CD4-positive, alpha-beta T cell (primary cell): ENCODE results near the gene HYDIN. TPM values are rescaled to one million over a fixed set of nuclear protein-coding genes. Genes with fewer than 3 reads are reported as not detected.

Source experiments
- ATAC-seq: fragments of 200-7000 bp; cut with Tn5 transposase; one replicate; pipeline ENCODE4 v1.10.0; 2022; ENCODE audit warnings: mild to moderate bottlenecking; ENCODE audit not compliant: poor library complexity
- CTCF ChIA-PET: fragments of 350-600 bp; sonication (Branson Sonifier 250); formaldehyde crosslinking; loops from one replicate; lab custom pipeline; 2021; ENCODE audit warnings: antibody characterized with exemption, inconsistent platforms; lab: Charles Lee
- POLR2A ChIA-PET: fragments of 350-600 bp; sonication (Branson Sonifier 250); formaldehyde crosslinking; loops from one replicate; lab custom pipeline; 2021; ENCODE audit warnings: antibody characterized with exemption, inconsistent platforms; lab: Charles Lee
- DNase-seq, 14 experiments: peaks; one replicate each; pipeline ENCODE4 v3.0.0-alpha.2; 2013 to 2020; ENCODE audit warnings: mixed read lengths in 2 of 14
- H3K27ac ChIP-seq, 2 donors: one replicate each; pipeline versions ENCODE4 v1.5.1 to v1.7.0; 2013; ENCODE audit warnings: low read length in 2 of 2, low read depth in 1 of 2, mild to moderate bottlenecking in 1 of 2
- H3K27me3 ChIP-seq, 2 experiments: 1 replicate in 1 of 2; 2 replicates in 1 of 2; pipeline versions ENCODE4 v1.6.1 to v1.7.0; 2013; ENCODE audit warnings: low read length in 2 of 2, control low read depth in 1 of 2, mild to moderate bottlenecking in 1 of 2, moderate library complexity in 1 of 2; ENCODE audit not compliant: insufficient read depth in 2 of 2, control insufficient read depth in 1 of 2
- H3K36me3 ChIP-seq: one replicate; pipeline ENCODE4 v1.6.1; 2013; ENCODE audit warnings: low read length, control low read depth; ENCODE audit not compliant: insufficient read depth
- H3K4me1 ChIP-seq: one replicate; pipeline ENCODE4 v1.6.1; 2013; ENCODE audit warnings: low read length, control low read depth; ENCODE audit not compliant: insufficient read depth
- H3K4me3 ChIP-seq: one replicate; pipeline ENCODE4 v1.5.1; 2013; ENCODE audit warnings: mild to moderate bottlenecking, low read length, moderate library complexity
- H3K9me3 ChIP-seq, 2 experiments: 1 replicate in 1 of 2; 2 replicates in 1 of 2; pipeline versions ENCODE4 v1.6.1 to v1.7.0; 2013; ENCODE audit warnings: low read length in 2 of 2, mild to moderate bottlenecking in 2 of 2, control low read depth in 1 of 2, moderate library complexity in 1 of 2; ENCODE audit not compliant: control insufficient read depth in 1 of 2, insufficient read depth in 1 of 2
- H3K27ac Mint-ChIP-seq: one replicate; pipeline ENCODE4 v1.8.0; 2020; ENCODE audit warnings: mixed read lengths
- H3K27me3 Mint-ChIP-seq: one replicate; pipeline ENCODE4 v1.8.0; 2021; ENCODE audit warnings: mixed read lengths
- H3K36me3 Mint-ChIP-seq: one replicate; pipeline ENCODE4 v1.8.0; 2021; ENCODE audit warnings: low read depth, mixed read lengths
- H3K4me1 Mint-ChIP-seq: one replicate; pipeline ENCODE4 v1.8.0; 2021; ENCODE audit warnings: low read depth, mixed read lengths
- H3K4me3 Mint-ChIP-seq: one replicate; pipeline ENCODE4 v1.8.0; 2020; ENCODE audit warnings: mild to moderate bottlenecking, mixed read lengths
- H3K9me3 Mint-ChIP-seq: one replicate; pipeline ENCODE4 v1.8.0; 2020; ENCODE audit warnings: mixed read lengths
- CTCF ChIP-seq: fragments of 200-600 bp; IDR thresholded peaks from one replicate; pipeline ENCODE4 v1.8.0; 2022; ENCODE audit warnings: antibody characterized with exemption, mild to moderate bottlenecking
- intact Hi-C, 2 experiments: fragments of 100-400 bp; cut with DNase I in 1 of 2; cut with micrococcal nuclease in 1 of 2; formaldehyde crosslinking; loops; one replicate each; pipeline versions ENCODE4 v1.15.1 to v1.9.0; 2023 to 2025; cut with DNase I, micrococcal nuclease
- total RNA-seq, 174 experiments: library from RNA in 2 of 174; stranded (reverse) in 2 of 174; gene quantifications; one replicate each; pipeline ENCODE4 v1.2.3 and lab custom pipeline; 2021 to 2026

HYDIN gene
- total RNA-seq, 2 experiments from 2014 or later: not detected

GRCh38 chr16:71257768-71258167 is 27.2 kb upstream of the HYDIN start:
- no peaks in the 10 kb centered on the region for H3K9me3 Mint-ChIP-seq
- H3K27me3 Mint-ChIP-seq: peaks cover 28% of the 10 kb centered on the region
- no peaks in the 10 kb centered on the region for H3K36me3 Mint-ChIP-seq
- peaks cover 19% of the 10 kb centered on the region for H3K4me1 Mint-ChIP-seq
- no peak overlapping the region for H3K4me3 Mint-ChIP-seq
- no peak overlapping the region for H3K4me3 ChIP-seq
- TF ChIP-seq CTCF: no peak
- no peaks in the 10 kb centered on the region for H3K4me1 ChIP-seq
- H3K36me3 ChIP-seq: no peaks in the 10 kb centered on the region
- ChIA-PET POLR2A (no interaction called here), CTCF (interaction anchor here (0.6 kb wide), 1 partner anchor 53 kb away, joined by 3 read pairs; no protein-coding TSS in a partner anchor)
- peaks cover 0 to 11% of the 10 kb centered on the region in 2 experiments for H3K27me3 ChIP-seq
- H3K27ac ChIP-seq: no peak overlapping the region
- H3K9me3 ChIP-seq: no peaks in the 10 kb centered on the region
- intact Hi-C loops: no loop called here
- no peak overlapping the region for H3K27ac Mint-ChIP-seq
- DNase-seq: no peak
- no peak for ATAC-seq

- ATAC-seq (no peak), DNase-seq (no peak)
- ChIA-PET CTCF (no interaction called here), POLR2A (no interaction called here)
- peak overlapping the region; percentile 52 for H3K27ac Mint-ChIP-seq
- no peak for TF ChIP-seq CTCF
- no peaks in the 10 kb centered on the region for H3K9me3 ChIP-seq
- no peaks in the 10 kb centered on the region for H3K36me3 ChIP-seq
- H3K27me3 ChIP-seq: peaks cover 0 to 7% of the 10 kb centered on the region in 2 experiments
- no peaks in the 10 kb centered on the region for H3K36me3 Mint-ChIP-seq
- H3K4me3 Mint-ChIP-seq: no peak overlapping the region
- no peaks in the 10 kb centered on the region for H3K9me3 Mint-ChIP-seq
- intact Hi-C loops: no loop called here
- peaks cover 19% of the 10 kb centered on the region for H3K4me1 Mint-ChIP-seq
- no peaks in the 10 kb centered on the region for H3K4me1 ChIP-seq
- H3K27ac ChIP-seq: no peak overlapping the region
- no peak overlapping the region for H3K4me3 ChIP-seq
- peaks cover 11% of the 10 kb centered on the region for H3K27me3 Mint-ChIP-seq
Measured at GRCh38 chr16:71255721-71256120, 25.2 kb upstream of the HYDIN start.

- no peak for DNase-seq
- no peak for TF ChIP-seq CTCF
- ChIA-PET POLR2A (no interaction called here), CTCF (no interaction called here)
- Mint-ChIP-seq H3K4me3 (no peak overlapping the region), H3K36me3 (no peaks in the 10 kb centered on the region), H3K4me1 (peaks cover 19% of the 10 kb centered on the region), H3K9me3 (no peaks in the 10 kb centered on the region), H3K27ac (no peak overlapping the region), H3K27me3 (peaks cover 5% of the 10 kb centered on the region)
- Histone ChIP-seq H3K4me1 (no peaks in the 10 kb centered on the region), H3K4me3 (no peak overlapping the region), H3K27ac (no peak overlapping the region), H3K36me3 (no peaks in the 10 kb centered on the region), H3K9me3 (no peaks in the 10 kb centered on the region), H3K27me3 (peaks cover 0 to 7% of the 10 kb centered on the region in 2 experiments)
- intact Hi-C loops: no loop called here
- ATAC-seq: no peak
Measured at GRCh38 chr16:71254832-71255525, 24.5 kb upstream of the HYDIN start.
